HepG2 (cell line): ENCODE data around the gene MRPL43. TPM values are rescaled to one million over a fixed set of nuclear protein-coding genes. Genes with fewer than 3 reads are reported as not detected.

Experiments used
- ATAC-seq: fragments of 200-7000 bp; cut with Tn5 transposase; 3 replicates; pipeline ENCODE4 v1.9.1; 2020; ENCODE audit warnings: mild to moderate bottlenecking, moderate library complexity
- BruUV-seq: library from RNA; stranded (reverse); fragments of 400-500 nt; replicated peaks from 2 replicates; lab custom pipeline; 2021; lab: Mats Ljungman, UMichigan
- CTCF ChIA-PET: fragments of 300-600 bp; formaldehyde crosslinking; extraction: SDS; loops from one replicate; lab custom pipeline; 2021; ENCODE audit warnings: low total read pairs, inconsistent platforms, low intra/inter-chr PET ratio; lab: Yijun Ruan, JAX
- POLR2A ChIA-PET: fragments of 350-600 bp; sonication (Branson Sonifier 250); formaldehyde crosslinking; loops from one replicate; lab custom pipeline; 2020; ENCODE audit warnings: antibody characterized with exemption, inconsistent platforms; lab: Yijun Ruan, JAX
- DNase-seq: peaks from one replicate; pipeline ENCODE4 v3.0.0-alpha.2; 2015; ENCODE audit warnings: low spot score
- FAIRE-seq: peaks from 3 replicates; lab custom pipeline; 2011; peaks lifted over from hg19 to GRCh38; lab: Jason Lieb, UNC
- H2AFZ ChIP-seq: one replicate; pipeline ENCODE4 v1.6.1; 2011; ENCODE audit warnings: low read length, inconsistent platforms
- H3K27ac ChIP-seq: fragments of 300-600 bp; 3 replicates; pipeline ENCODE4 v1.8.0; 2011; ENCODE audit warnings: mixed run types, mild to moderate bottlenecking, mixed read lengths, low read length, inconsistent platforms; ENCODE audit not compliant: insufficient read depth; ENCODE audit errors: extremely low read length
- H3K27me3 ChIP-seq, 2 experiments: fragments of 200-600 bp in 1 of 2; 2 replicates in 1 of 2; 3 replicates in 1 of 2; pipeline versions ENCODE4 v1.6.0 to v1.8.0; 2011; ENCODE audit warnings: low read length in 2 of 2, mild to moderate bottlenecking in 2 of 2, moderate library complexity in 2 of 2, inconsistent platforms in 1 of 2; ENCODE audit not compliant: insufficient read depth in 2 of 2, control insufficient read depth in 1 of 2
- H3K36me3 ChIP-seq, 2 experiments: fragments of 200-600 bp in 1 of 2; replicated peaks in 1 of 2; 2 replicates in 1 of 2; 3 replicates in 1 of 2; pipeline versions ENCODE4 v1.5.1 to v1.8.0; 2011; ENCODE audit warnings: low read length in 2 of 2, inconsistent platforms in 1 of 2; ENCODE audit not compliant: insufficient read depth in 2 of 2, control insufficient read depth in 1 of 2
- H3K4me1 ChIP-seq: 2 replicates; pipeline ENCODE4 v1.5.1; 2012; ENCODE audit warnings: low read length, inconsistent platforms; ENCODE audit not compliant: insufficient read depth
- H3K4me2 ChIP-seq: 2 replicates; pipeline ENCODE4 v1.6.0; 2011; ENCODE audit warnings: low read depth, low read length, inconsistent platforms
- H3K4me3 ChIP-seq, 3 experiments: fragments of 200-600 bp in 1 of 3; sonication (generic), shearing (Covaris generic) in 1 of 3; replicated peaks in 1 of 3; 2 replicates each; pipeline ENCODE4 v1.5.1; 2011 to 2016; ENCODE audit warnings: low read length in 3 of 3, inconsistent platforms in 2 of 3, low read depth in 2 of 3, mild to moderate bottlenecking in 2 of 3, control low read depth in 1 of 3, mixed read lengths in 1 of 3; ENCODE audit not compliant: insufficient read depth in 1 of 3
- H3K79me2 ChIP-seq: one replicate; pipeline ENCODE4 v1.6.1; 2011; ENCODE audit warnings: low read length, inconsistent platforms; ENCODE audit not compliant: insufficient read depth
- H3K9ac ChIP-seq: 2 replicates; pipeline ENCODE4 v1.6.0; 2011; ENCODE audit warnings: mild to moderate bottlenecking, low read depth, low read length, inconsistent platforms; ENCODE audit not compliant: insufficient read depth
- H3K9me3 ChIP-seq: 2 replicates; pipeline ENCODE4 v1.5.1; 2012; ENCODE audit warnings: mild to moderate bottlenecking, low read length
- H4K20me1 ChIP-seq: 2 replicates; pipeline ENCODE4 v1.6.0; 2011; ENCODE audit warnings: inconsistent platforms, mild to moderate bottlenecking, low read length, moderate library complexity; ENCODE audit not compliant: insufficient read depth
- EZH2 ChIP-seq: conservative IDR thresholded peaks from 2 replicates; pipeline ENCODE4 v1.6.1; 2012; ENCODE audit warnings: mild to moderate bottlenecking, low read depth, low read length, moderate library complexity
- GTF2F1 ChIP-seq: fragments of 150-350 bp; IDR thresholded peaks from 2 replicates; pipeline ENCODE4 v1.6.1; 2014; ENCODE audit warnings: low read length
- HDAC6 ChIP-seq: fragments of 200-600 bp; sonication (generic); IDR thresholded peaks from 2 replicates; pipeline ENCODE4 v1.7.0; 2017; ENCODE audit warnings: mild to moderate bottlenecking, antibody characterized with exemption, low read length, low read depth
- HMG20A ChIP-seq: IDR thresholded peaks from 2 replicates; pipeline ENCODE4 v1.6.1; 2016; ENCODE audit warnings: borderline replicate concordance
- HNRNPL ChIP-seq: fragments of 200-400 bp; formaldehyde crosslinking; IDR thresholded peaks from 2 replicates; pipeline ENCODE4 v1.6.1; 2017; ENCODE audit warnings: mild to moderate bottlenecking, low read depth, low read length
- HOXA5 ChIP-seq: sonication (generic); formaldehyde crosslinking; IDR thresholded peaks from 2 replicates; pipeline ENCODE4 v1.4.0; 2020; ENCODE audit warnings: missing genetic modification reagents
- NR1H2 ChIP-seq: sonication (generic); formaldehyde crosslinking; IDR thresholded peaks from 2 replicates; pipeline ENCODE4 v1.8.1; 2022; ENCODE audit warnings: low read depth, missing genetic modification reagents, borderline replicate concordance
- SALL2 ChIP-seq: sonication (generic); formaldehyde crosslinking; IDR thresholded peaks from 2 replicates; pipeline ENCODE4 v1.8.1; 2023; ENCODE audit warnings: mild to moderate bottlenecking, missing genetic modification reagents, inconsistent platforms
- TEAD3 ChIP-seq: optimal IDR thresholded peaks from 2 replicates; pipeline ENCODE3; 2016; ENCODE audit warnings: borderline replicate concordance
- THAP7 ChIP-seq: sonication (generic); formaldehyde crosslinking; IDR thresholded peaks from 2 replicates; pipeline ENCODE4 v1.8.1; 2023; ENCODE audit warnings: mild to moderate bottlenecking, missing genetic modification reagents
- ZBTB10 ChIP-seq: sonication (generic); formaldehyde crosslinking; IDR thresholded peaks from 2 replicates; pipeline ENCODE4 v1.4.0; 2020; ENCODE audit warnings: missing genetic modification reagents, borderline replicate concordance
- ZFAT ChIP-seq: sonication (generic); formaldehyde crosslinking; conservative IDR thresholded peaks from 2 replicates; pipeline ENCODE4 v1.8.1; 2023; ENCODE audit warnings: missing genetic modification reagents, inconsistent platforms
- ZMAT3 ChIP-seq: sonication (generic); formaldehyde crosslinking; conservative IDR thresholded peaks from 2 replicates; pipeline ENCODE4 v1.7.0; 2021; ENCODE audit warnings: missing genetic modification reagents
- ZNF292 ChIP-seq: sonication (generic); formaldehyde crosslinking; IDR thresholded peaks from 2 replicates; pipeline ENCODE4 v1.8.1; 2022; ENCODE audit warnings: mild to moderate bottlenecking, low read depth, missing genetic modification reagents, borderline replicate concordance
- ZNF512B ChIP-seq: sonication (generic); formaldehyde crosslinking; IDR thresholded peaks from 2 replicates; pipeline ENCODE4 v1.5.1; 2020; ENCODE audit warnings: missing genetic modification reagents, mild to moderate bottlenecking, borderline replicate concordance
- ZNF562 ChIP-seq: sonication (generic); formaldehyde crosslinking; IDR thresholded peaks from 2 replicates; pipeline ENCODE4 v1.8.0; 2022; ENCODE audit warnings: missing genetic modification reagents, borderline replicate concordance
- ZNF678 ChIP-seq: sonication (generic); formaldehyde crosslinking; IDR thresholded peaks from 2 replicates; pipeline ENCODE4 v1.4.0; 2020; ENCODE audit warnings: mild to moderate bottlenecking, missing genetic modification reagents
- WGBS: methylation state at CpG from one replicate; pipeline ENCODE4 v1.1.6; 2017; ENCODE audit warnings: low lambda C conversion rate; 5-methylcytosine and 5-hydroxymethylcytosine counted together
- in situ Hi-C: cut with HindIII; loops from 2 replicates; pipeline ENCODE4 v1.10.0; 2017; ENCODE audit warnings: low pct_unique_long_range_greater_than_20kb; ENCODE audit not compliant: extremely low pct_ligation_motif_present
- intact Hi-C: fragments of 100-400 bp; cut with micrococcal nuclease; formaldehyde crosslinking; loops from one replicate; pipeline ENCODE4 v1.10.0; 2022; ENCODE audit not compliant: unreplicated experiment
- polyA plus RNA-seq, 8 experiments: library from polyadenylated mRNA; depleted of rRNA in 3 of 8; stranded (reverse) in 7 of 8; unstranded in 1 of 8; fragments of >200 nt; fragmentation: Illumina TruSeq in 4 of 8; extraction: Trizol in 4 of 8; gene quantifications; 2 replicates each; pipeline versions ENCODE4 v1.2.1 to v1.2.3, GENCODE V29; 2011 to 2016; ENCODE audit warnings: low read depth in 4 of 8, missing spikeins in 1 of 8, mixed read lengths in 1 of 8; ENCODE audit not compliant: insufficient read depth in 1 of 8
- total RNA-seq, 5 experiments: library from RNA; depleted of rRNA; stranded (reverse); fragments of >200 nt; fragmentation: Illumina TruSeq; extraction: Trizol; gene quantifications; 2 replicates each; pipeline ENCODE4 v1.2.3, GENCODE V29; 2016; ENCODE audit warnings: low read depth in 1 of 5
- TF ChIP-seq, protein P1 (sequence below): IDR thresholded peaks from 2 replicates; pipeline ENCODE4 v1.6.1; 2016; ENCODE audit warnings: mild to moderate bottlenecking, missing biosample characterization, missing genetic modification reagents

The MRPL43 gene
- total and polyA plus RNA-seq, 2 of the 13 experiments (the other 11 are each of a cell fraction or from before 2014, with no cell fraction given) = 71.0 to 73.7 TPM

GRCh38 chr10:100962351-100963080 is 24.8 kb downstream of the MRPL43 start:
- no peaks in the 10 kb centered on the region; the same call in 1 of the 2 replicates for H4K20me1 ChIP-seq
- no peaks in the 10 kb centered on the region for H3K79me2 ChIP-seq
- ATAC-seq (no peak), FAIRE-seq (no peak), DNase-seq (no peak)
- TSS peak; percentile 27 for BruUV-seq
- H3K4me1 ChIP-seq = peaks cover 52% of the 10 kb centered on the region
- intact Hi-C loops (no loop called here), in situ Hi-C loops (no loop called here)
- ChIA-PET POLR2A (no interaction called here), CTCF (no interaction called here)
- WGBS = 96% methylated on average over 4 of the region's 4 CpGs
- peaks cover 4 to 38% of the 10 kb centered on the region in 2 experiments for H3K36me3 ChIP-seq
- no peaks in the 10 kb centered on the region for H3K9me3 ChIP-seq
- no peak overlapping the region for H2AFZ ChIP-seq
- no peak overlapping the region for H3K27ac ChIP-seq
- H3K4me3 ChIP-seq = no peak overlapping the region
- H3K27me3 ChIP-seq = no peaks in the 10 kb centered on the region
- no peak for TF ChIP-seq ZBTB10 (CRISPR knock-in tag)
- no peak for TF ChIP-seq GTF2F1
- no peak for TF ChIP-seq ZNF678 (CRISPR knock-in tag)
- TF ChIP-seq HOXA5 (CRISPR knock-in tag) = no peak
- no peak for TF ChIP-seq EZH2
- TF ChIP-seq TEAD3 (CRISPR knock-in tag) = no peak
- TF ChIP-seq ZMAT3 (CRISPR knock-in tag) = no peak
- no peak for TF ChIP-seq ZNF512B (CRISPR knock-in tag)
- TF ChIP-seq THAP7 (CRISPR knock-in tag) = no peak
- TF ChIP-seq HMG20A (CRISPR knock-in tag) = no peak
- no peak for TF ChIP-seq HDAC6
- no peak for TF ChIP-seq ZFAT (CRISPR knock-in tag)
- TF ChIP-seq NR1H2 (CRISPR knock-in tag) = no peak
- no peak for TF ChIP-seq HNRNPL
- TF ChIP-seq ZNF562 (CRISPR knock-in tag) = no peak
- TF ChIP-seq SALL2 (CRISPR knock-in tag) = no peak
- no peak for TF ChIP-seq ZNF292 (CRISPR knock-in tag)
- TF ChIP-seq, protein P1, sequence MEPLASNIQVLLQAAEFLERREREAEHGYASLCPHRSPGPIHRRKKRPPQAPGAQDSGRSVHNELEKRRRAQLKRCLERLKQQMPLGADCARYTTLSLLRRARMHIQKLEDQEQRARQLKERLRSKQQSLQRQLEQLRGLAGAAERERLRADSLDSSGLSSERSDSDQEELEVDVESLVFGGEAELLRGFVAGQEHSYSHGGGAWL (CRISPR knock-in tag) = no peak
- no peak overlapping the region for H3K4me2 ChIP-seq
- no peak overlapping the region for H3K9ac ChIP-seq
